H1 (cell line): Measurements from ENCODE around the gene HEBP2. TPM values are rescaled to one million over a fixed set of nuclear protein-coding genes. Genes with fewer than 3 reads are reported as not detected.

Experiments used
- CTCF ChIA-PET: fragments of 300-600 bp; sonication (Branson Sonifier 250); formaldehyde crosslinking; loops from one replicate; lab custom pipeline; 2021; ENCODE audit not compliant: partially characterized antibody; lab: Charles Lee
- POLR2A ChIA-PET: fragments of 300-600 bp; sonication (Branson Sonifier 250); formaldehyde crosslinking; loops from one replicate; lab custom pipeline; 2021; ENCODE audit warnings: inconsistent platforms; ENCODE audit not compliant: partially characterized antibody; lab: Charles Lee
- DNase-seq, 2 experiments: peaks; one replicate each; pipeline versions ENCODE4 v3.0.0 to v3.0.0-alpha.2; 2010 to 2022; ENCODE audit warnings: low spot score in 2 of 2, low read depth in 1 of 2, mixed read lengths in 1 of 2
- FAIRE-seq: peaks from 2 replicates; lab custom pipeline; 2011; peaks lifted over from hg19 to GRCh38; lab: Jason Lieb, UNC
- H2AFZ ChIP-seq: 2 replicates; pipeline ENCODE4 v1.8.1; 2012; ENCODE audit warnings: low read length, inconsistent platforms
- H2AK5ac ChIP-seq: 2 replicates; pipeline ENCODE4 v1.6.1; 2013; ENCODE audit warnings: low read depth, low read length
- H2BK120ac ChIP-seq: replicated peaks from 2 replicates; pipeline ENCODE3; 2013; ENCODE audit warnings: low read depth, low read length, inconsistent platforms
- H2BK12ac ChIP-seq: 2 replicates; pipeline ENCODE4 v1.6.1; 2013; ENCODE audit warnings: low read depth, low read length
- H2BK15ac ChIP-seq: 2 replicates; pipeline ENCODE4 v1.6.1; 2013; ENCODE audit warnings: low read length
- H2BK20ac ChIP-seq: 2 replicates; pipeline ENCODE4 v1.6.1; 2013; ENCODE audit warnings: low read length
- H2BK5ac ChIP-seq: 2 replicates; pipeline ENCODE4 v1.6.1; 2013; ENCODE audit warnings: low read depth, low read length
- H3K14ac ChIP-seq: 2 replicates; pipeline ENCODE4 v1.6.1; 2013; ENCODE audit warnings: inconsistent platforms; ENCODE audit not compliant: insufficient read length
- H3K18ac ChIP-seq: 2 replicates; pipeline ENCODE4 v1.6.1; 2013; ENCODE audit warnings: low read length; ENCODE audit errors: extremely low read depth
- H3K23ac ChIP-seq: 2 replicates; pipeline ENCODE4 v1.6.1; 2013; ENCODE audit warnings: inconsistent platforms; ENCODE audit not compliant: insufficient read length
- H3K23me2 ChIP-seq: 2 replicates; pipeline ENCODE4 v1.6.1; 2013; ENCODE audit warnings: low read depth, low read length
- H3K27ac ChIP-seq: 2 replicates; pipeline ENCODE4 v1.6.1; 2011; ENCODE audit warnings: low read depth, low read length, inconsistent platforms
- H3K27me3 ChIP-seq, 4 experiments: replicated peaks in 1 of 4; 1 replicate in 1 of 4; 2 replicates in 3 of 4; pipeline versions ENCODE4 v1.6.1 to v1.8.1; 2011 to 2013; ENCODE audit warnings: low read length in 3 of 4, mild to moderate bottlenecking in 3 of 4, inconsistent platforms in 2 of 4, mixed read lengths in 2 of 4, moderate library complexity in 1 of 4; ENCODE audit not compliant: control insufficient read depth in 3 of 4, insufficient read depth in 3 of 4; ENCODE audit errors: extremely low read depth in 1 of 4
- H3K36me3 ChIP-seq, 4 experiments: 2 replicates each; pipeline versions ENCODE4 v1.6.1 to v1.8.1; 2011 to 2013; ENCODE audit warnings: mild to moderate bottlenecking in 4 of 4, low read length in 3 of 4, moderate library complexity in 2 of 4, control low read depth in 1 of 4, inconsistent platforms in 1 of 4; ENCODE audit not compliant: insufficient read depth in 4 of 4, control insufficient read depth in 2 of 4
- H3K4ac ChIP-seq: replicated peaks from 2 replicates; pipeline ENCODE3; 2013; ENCODE audit warnings: low read length, low read depth, mixed read lengths, inconsistent platforms; ENCODE audit not compliant: insufficient read length
- H3K4me1 ChIP-seq, 4 experiments: replicated peaks in 1 of 4; 1 replicate in 1 of 4; 2 replicates in 3 of 4; pipeline versions ENCODE4 v1.6.1 to v1.8.1; 2011 to 2013; ENCODE audit warnings: low read length in 3 of 4, inconsistent platforms in 2 of 4, mixed read lengths in 1 of 4; ENCODE audit not compliant: insufficient read depth in 4 of 4, control insufficient read depth in 3 of 4
- H3K4me2 ChIP-seq, 2 experiments: 2 replicates each; pipeline versions ENCODE4 v1.6.1 to v1.8.1; 2011 to 2013; ENCODE audit warnings: low read depth in 2 of 2, low read length in 2 of 2, control low read depth in 1 of 2, inconsistent platforms in 1 of 2, mild to moderate bottlenecking in 1 of 2; ENCODE audit not compliant: insufficient read depth in 1 of 2
- H3K4me3 ChIP-seq, 4 experiments: fragments of 200-600, 300-600 bp in 1 of 4; sonication (generic), shearing (Covaris generic), sonication (Bioruptor Twin) in 1 of 4; 2 replicates each; pipeline versions ENCODE4 v1.5.1 to v1.8.1; 2011 to 2016; ENCODE audit warnings: low read length in 4 of 4, low read depth in 3 of 4, control low read depth in 2 of 4, inconsistent platforms in 2 of 4, mild to moderate bottlenecking in 2 of 4, mixed read lengths in 1 of 4, moderate library complexity in 1 of 4; ENCODE audit not compliant: insufficient read depth in 2 of 4; ENCODE audit errors: extremely low read depth in 1 of 4
- H3K56ac ChIP-seq: replicated peaks from 2 replicates; pipeline ENCODE3; 2013; ENCODE audit warnings: low read depth, mild to moderate bottlenecking, mixed read lengths, low read length, inconsistent platforms; ENCODE audit not compliant: insufficient read length
- H3K79me1 ChIP-seq: 2 replicates; pipeline ENCODE4 v1.6.1; 2013; ENCODE audit warnings: low read depth, low read length, control low read depth
- H3K79me2 ChIP-seq, 2 experiments: 2 replicates each; pipeline versions ENCODE4 v1.6.1 to v1.8.1; 2012 to 2013; ENCODE audit warnings: low read length in 2 of 2, mild to moderate bottlenecking in 2 of 2, inconsistent platforms in 1 of 2; ENCODE audit not compliant: insufficient read depth in 2 of 2, control insufficient read depth in 1 of 2
- H3K9ac ChIP-seq, 4 experiments: replicated peaks in 1 of 4; 1 replicate in 1 of 4; 2 replicates in 3 of 4; pipeline versions ENCODE4 v1.6.1 to v1.8.1; 2011 to 2013; ENCODE audit warnings: low read depth in 3 of 4, low read length in 3 of 4, control low read depth in 2 of 4, mild to moderate bottlenecking in 2 of 4, moderate library complexity in 2 of 4, inconsistent platforms in 1 of 4; ENCODE audit errors: extremely low read depth in 1 of 4
- H3K9me3 ChIP-seq, 2 experiments: 2 replicates each; pipeline versions ENCODE4 v1.6.1 to v1.8.1; 2012 to 2013; ENCODE audit warnings: mild to moderate bottlenecking in 2 of 2, moderate library complexity in 2 of 2, control low read depth in 1 of 2, inconsistent platforms in 1 of 2, low read depth in 1 of 2, low read length in 1 of 2, mixed read lengths in 1 of 2; ENCODE audit not compliant: insufficient read depth in 2 of 2
- H4K20me1 ChIP-seq, 2 experiments: replicated peaks in 1 of 2; 2 replicates each; pipeline versions ENCODE3 to v1.8.1; 2011 to 2013; ENCODE audit warnings: inconsistent platforms in 2 of 2, low read length in 2 of 2, mild to moderate bottlenecking in 1 of 2; ENCODE audit not compliant: insufficient read depth in 2 of 2, control insufficient read depth in 1 of 2
- H4K5ac ChIP-seq: 2 replicates; pipeline ENCODE4 v1.6.1; 2013; ENCODE audit warnings: low read length, low read depth, mixed read lengths, inconsistent platforms; ENCODE audit not compliant: insufficient read length
- H4K8ac ChIP-seq: 2 replicates; pipeline ENCODE4 v1.8.0; 2013; ENCODE audit warnings: mild to moderate bottlenecking, moderate library complexity, low read length, inconsistent platforms; ENCODE audit not compliant: insufficient read depth; ENCODE audit errors: extremely low read depth
- H4K91ac ChIP-seq: replicated peaks from 2 replicates; pipeline ENCODE3; 2013; ENCODE audit warnings: low read length, mixed read lengths, inconsistent platforms; ENCODE audit not compliant: insufficient read length
- ASH2L ChIP-seq: fragments of 200-600, 300-600 bp; sonication (generic); IDR thresholded peaks from one replicate; pipeline ENCODE4 v1.7.1; 2017; ENCODE audit warnings: low read length
- BACH1 ChIP-seq: IDR thresholded peaks from 2 replicates; pipeline ENCODE4 v1.6.1; 2012; ENCODE audit warnings: low read length, improper control_type of control experiment
- CHD1 ChIP-seq: IDR thresholded peaks from 2 replicates; pipeline ENCODE4 v1.6.1; 2012; ENCODE audit warnings: low read depth, low read length, improper control_type of control experiment
- KDM4A ChIP-seq: IDR thresholded peaks from one replicate; pipeline ENCODE4 v1.7.1; 2012; ENCODE audit warnings: low read depth, mild to moderate bottlenecking, moderate library complexity, low read length, inconsistent platforms; ENCODE audit not compliant: severe bottlenecking
- MAFK ChIP-seq: IDR thresholded peaks from 2 replicates; pipeline ENCODE4 v1.6.1; 2012; ENCODE audit warnings: low read depth, mild to moderate bottlenecking, improper control_type of control experiment, low read length
- MAX ChIP-seq: IDR thresholded peaks from 2 replicates; pipeline ENCODE4 v1.6.1; 2012; ENCODE audit warnings: inconsistent platforms
- RXRA ChIP-seq: IDR thresholded peaks from 2 replicates; pipeline ENCODE4 v1.6.1; 2011; ENCODE audit warnings: low read depth, mild to moderate bottlenecking, low read length, moderate library complexity; ENCODE audit not compliant: insufficient read depth
- SIN3A ChIP-seq, 2 experiments: IDR thresholded peaks in 1 of 2; conservative IDR thresholded peaks in 1 of 2; 2 replicates each; pipeline ENCODE4 v1.6.1; 2011 to 2012; ENCODE audit warnings: low read length in 2 of 2, improper control_type of control experiment in 1 of 2, low read depth in 1 of 2, mild to moderate bottlenecking in 1 of 2
- SUZ12 ChIP-seq: fragments of 200-600 bp; sonication (generic); IDR thresholded peaks from 2 replicates; pipeline ENCODE4 v1.6.1; 2012; ENCODE audit warnings: mild to moderate bottlenecking, inconsistent platforms, low read length, moderate library complexity, mixed read lengths
- TAF7 ChIP-seq: optimal IDR thresholded peaks from 2 replicates; pipeline ENCODE3; 2011; ENCODE audit warnings: low read depth, mild to moderate bottlenecking, inconsistent platforms, low read length, moderate library complexity, borderline replicate concordance
- WGBS, 2 experiments: shearing (Covaris generic) in 1 of 2; methylation state at CpG; one replicate each; pipeline versions ENCODE4 v1.1.6 to v1.1.7; 2013 to 2015; ENCODE audit warnings: low lambda C conversion rate in 2 of 2, mixed read lengths in 2 of 2, inconsistent platforms in 1 of 2, low coverage in 1 of 2, missing lambda C conversion rate in 1 of 2; ENCODE audit not compliant: insufficient replicate concordance in 2 of 2, insufficient coverage in 1 of 2, insufficient read length in 1 of 2; ENCODE audit errors: extremely low coverage in 1 of 2, missing lambda C conversion rate in 1 of 2; 5-methylcytosine and 5-hydroxymethylcytosine counted together
- polyA plus RNA-seq, 7 experiments: library from polyadenylated mRNA; depleted of rRNA in 3 of 7; stranded (reverse) in 5 of 7; unstranded in 2 of 7; fragments of >200 nt in 5 of 7; fragments of 200-250 nt in 2 of 7; gene quantifications; 1 replicate in 5 of 7; 2 replicates in 1 of 7; 4 replicates in 1 of 7; pipeline versions ENCODE4 v1.2.1 to v1.2.3, GENCODE V29; 2011 to 2013; ENCODE audit warnings: missing spikeins in 2 of 7, mixed read lengths in 2 of 7
- total RNA-seq: library from RNA; stranded (reverse); fragmentation: NEBNext Ultra II Directional; extraction: Animal tissue kit (Norgen Biotek cat#: 25700); gene quantifications from 2 replicates; pipeline ENCODE4 v1.2.1, GENCODE V29; 2021

Gene HEBP2
- total and polyA plus RNA-seq, 2 of the 8 experiments (the other 6 are each of a cell fraction or from before 2014, with no cell fraction given) = 6.5 to 37.9 TPM

GRCh38 chr6:138464085-138464484, 60.1 kb downstream of the HEBP2 start:
- H3K9ac ChIP-seq = no peak overlapping the region
- H3K4ac ChIP-seq = no peak overlapping the region
- no peak overlapping the region for H3K27ac ChIP-seq
- no peak overlapping the region for H3K56ac ChIP-seq
- no peak overlapping the region for H2AK5ac ChIP-seq
- no peaks in the 10 kb centered on the region for H4K20me1 ChIP-seq
- no peak overlapping the region for H2AFZ ChIP-seq
- no peak overlapping the region for H3K4me2 ChIP-seq
- no peak overlapping the region for H3K14ac ChIP-seq
- H3K27me3 ChIP-seq = no peaks in the 10 kb centered on the region
- H3K4me1 ChIP-seq = no peaks in the 10 kb centered on the region
- ChIA-PET POLR2A (no interaction called here), CTCF (interaction anchor here (1.5 kb wide), 1 partner anchor 45 kb away, joined by 4 read pairs; no protein-coding TSS in a partner anchor)
- no peak overlapping the region for H2BK12ac ChIP-seq
- no peak for DNase-seq
- H2BK120ac ChIP-seq = no peak overlapping the region
- no peak overlapping the region for H2BK5ac ChIP-seq
- H4K91ac ChIP-seq = no peak overlapping the region
- H3K79me1 ChIP-seq = no peaks in the 10 kb centered on the region
- H2BK20ac ChIP-seq = no peak overlapping the region
- H4K8ac ChIP-seq = no peak overlapping the region
- no peak overlapping the region for H3K23ac ChIP-seq
- H3K4me3 ChIP-seq = no peak overlapping the region
- H2BK15ac ChIP-seq = no peak overlapping the region
- FAIRE-seq = no peak
- no peak overlapping the region for H3K18ac ChIP-seq
- H3K9me3 ChIP-seq = no peaks in the 10 kb centered on the region
- no peak for TF ChIP-seq CHD1
- no peak for TF ChIP-seq ASH2L
- TF ChIP-seq TAF7 = no peak
- TF ChIP-seq SIN3A (conservative IDR thresholded peaks at IDR 0.05 in 1 of 2, IDR thresholded peaks at IDR 0.05 in 1 of 2; ENCODE audit: low read depth in 1 of 2, low read length in 2 of 2) = no peak
- no peak for TF ChIP-seq MAX
- TF ChIP-seq SUZ12 = no peak
- TF ChIP-seq RXRA = no peak
- no peak for TF ChIP-seq KDM4A
- TF ChIP-seq MAFK = no peak
- no peak for TF ChIP-seq BACH1
- no peaks in the 10 kb centered on the region for H3K79me2 ChIP-seq
- peaks cover 0 to 16% (median 6%) of the 10 kb centered on the region in 4 experiments; a peak in 5 of 8 replicates for H3K36me3 ChIP-seq
- 92% methylated on average over 20 of the region's 20 CpGs; no CpG with 5 or more reads in 1 of the 2 experiments for WGBS, 2 experiments
- no peak overlapping the region for H4K5ac ChIP-seq
- H3K23me2 ChIP-seq = 0 out of 2 replicates have a peak, but pooled peaks cover 2% of the 10 kb centered on the region
